Stomach (tissue), 9 donors: ENCODE results near the gene STIP1. TPM values are rescaled to one million over a fixed set of nuclear protein-coding genes. Genes with fewer than 3 reads are reported as not detected.
A peak's percentile ranks its signal among the peaks of the same experiment; 100 is the strongest.

Experiments
- DNase-seq, 2 donors: peaks; one replicate each; pipeline versions ENCODE4 v3.0.0 to v3.0.0-alpha.2; 2013 to 2019
- H3K27ac ChIP-seq, 5 donors: fragments of 200-600 bp in 4 of 5; sonication (generic) in 4 of 5; one replicate each; pipeline ENCODE4 v1.5.1; 2013 to 2019; ENCODE audit warnings: mild to moderate bottlenecking in 1 of 5, moderate library complexity in 1 of 5
- H3K27me3 ChIP-seq, 3 donors: fragments of 200-600 bp; sonication (generic); one replicate each; pipeline ENCODE4 v1.5.1; 2017 to 2019; ENCODE audit warnings: mixed run types in 1 of 3
- H3K36me3 ChIP-seq, 4 donors: fragments of 200-600 bp; sonication (generic); 1 replicate in 3 of 4; 2 replicates in 1 of 4; pipeline ENCODE4 v1.5.1; 2016 to 2019
- H3K4me1 ChIP-seq, 4 donors: fragments of 200-600 bp; sonication (generic); one replicate each; pipeline ENCODE4 v1.5.1; 2016 to 2019
- H3K4me3 ChIP-seq, 4 donors: fragments of 200-600 bp; sonication (generic) in 3 of 4; one replicate each; pipeline ENCODE4 v1.5.1; 2016 to 2019; ENCODE audit warnings: mild to moderate bottlenecking in 1 of 4
- H3K9me3 ChIP-seq, 4 donors: fragments of 200-600 bp; sonication (generic); one replicate each; pipeline ENCODE4 v1.5.1; 2016 to 2019
- CTCF ChIP-seq, 7 experiments: fragments of 450-650 bp in 4 of 7; fragments of 200-600 bp in 3 of 7; sonication (generic) in 3 of 7; IDR thresholded peaks; one replicate each; pipeline ENCODE4 v1.5.1; 2016 to 2019; ENCODE audit warnings: antibody characterized with exemption in 7 of 7, control low read depth in 2 of 7, mild to moderate bottlenecking in 1 of 7
- EP300 ChIP-seq: sonication (generic); formaldehyde crosslinking; IDR thresholded peaks from one replicate; pipeline ENCODE4 v1.6.1; 2017; ENCODE audit warnings: antibody characterized with exemption
- POLR2A ChIP-seq, 4 donors: fragments of 450-650 bp; IDR thresholded peaks; one replicate each; pipeline ENCODE4 v1.6.1; 2016; ENCODE audit warnings: antibody characterized with exemption in 4 of 4, control low read depth in 2 of 4, mild to moderate bottlenecking in 1 of 4, moderate library complexity in 1 of 4
- POLR2AphosphoS5 ChIP-seq, 3 donors: sonication (generic); formaldehyde crosslinking; IDR thresholded peaks; one replicate each; pipeline ENCODE4 v1.6.1; 2016; ENCODE audit warnings: antibody characterized with exemption in 3 of 3
- WGBS, 5 donors: extraction: QIAGEN DNeasy Blood & Tissue Kit in 3 of 5; methylation state at CpG; one replicate each; pipeline versions ENCODE4 v1.1.5 to v1.1.7; 2013 to 2018; 5-methylcytosine and 5-hydroxymethylcytosine counted together
- intact Hi-C: fragments of 100-400 bp; cut with DNase I; formaldehyde crosslinking; loops from one replicate; pipeline ENCODE4 v1.15.1; 2023; ENCODE audit warnings: low total_unique reads
- polyA plus RNA-seq, 3 donors: library from polyadenylated mRNA; stranded (reverse); fragments of 200-250 nt; gene quantifications; one replicate each; pipeline ENCODE4 v1.2.3, GENCODE V29; 2013
- total RNA-seq, 5 donors: library from RNA; depleted of rRNA; stranded (reverse); fragments of >200 nt; gene quantifications; one replicate each; pipeline versions ENCODE4 v1.1.0 to v1.2.3, GENCODE V29; 2014 to 2016
- donor health status: healthy with polysubstance abuse.
- donor health status: Bipolar disorder and iron deficiency.
- donor health status: healthy.

Gene STIP1
- total and polyA plus RNA-seq, 8 donors, result 27.4 to 259 (median 54.7) TPM

DNA sequence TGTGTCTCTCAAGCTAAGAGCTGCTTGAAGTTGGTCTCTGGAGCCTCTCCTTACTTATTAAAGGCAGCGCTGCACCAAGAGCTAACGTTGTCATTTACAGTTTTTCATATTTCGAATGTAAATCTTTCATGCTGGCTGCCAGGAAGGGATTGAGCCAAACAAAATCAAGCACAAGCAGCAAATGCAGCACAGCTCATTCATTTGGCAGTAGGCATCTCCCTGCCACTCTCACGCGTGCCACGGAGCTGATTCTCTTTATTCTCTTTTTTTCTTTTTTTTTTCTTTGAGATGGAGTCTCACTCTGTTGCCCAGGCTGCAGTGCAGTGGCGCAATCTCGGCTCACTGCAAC, 47.0 kb downstream of the STIP1 start:
- H3K27me3 ChIP-seq, result no peaks in the 10 kb centered on the region
- TF ChIP-seq CTCF (IDR thresholded peaks at IDR 0.05) (no peak), POLR2AphosphoS5 (IDR thresholded peaks at IDR 0.05) (no peak), POLR2A (IDR thresholded peaks at IDR 0.05) (no peak), EP300 (no peak)
- no peaks in the 10 kb centered on the region for H3K9me3 ChIP-seq
- WGBS, 5 donors, result 75 to 86% (median 85%) methylated on average over 8 of the region's 8 CpGs
- H3K27ac ChIP-seq, result peak overlapping the region in 2 of 5 donors; percentile 26 to 94
- peaks cover 51 to 88% (median 83%) of the 10 kb centered on the region in 4 donors for H3K4me1 ChIP-seq
- no peak for DNase-seq
- no peak overlapping the region for H3K4me3 ChIP-seq
- peaks cover 5 to 15% (median 9%) of the 10 kb centered on the region in 4 donors for H3K36me3 ChIP-seq
- intact Hi-C loops, result no loop called here

- TF ChIP-seq CTCF (IDR thresholded peaks at IDR 0.05) (no peak), POLR2AphosphoS5 (IDR thresholded peaks at IDR 0.05) (peak in 2 of 3 donors; percentile 48 to 64), POLR2A (IDR thresholded peaks at IDR 0.05) (peak in 1 of 4 donors; percentile 8)
- intact Hi-C loops, result no loop called here
- Histone ChIP-seq H3K36me3 (peaks cover 15 to 26% (median 20%) of the 10 kb centered on the region in 4 donors), H3K27me3 (no peaks in the 10 kb centered on the region), H3K27ac (peak within 1 kb of the TSS; percentile 83 to 92 (median 91)), H3K4me1 (peaks cover 59 to 88% (median 85%) of the 10 kb centered on the region in 4 donors), H3K9me3 (no peaks in the 10 kb centered on the region), H3K4me3 (peak within 1 kb of the TSS; percentile 75 to 88 (median 83))
- DNase-seq, result peak; percentile 81 to 90
- 0 to 12% (median 3%) methylated on average over 2 to 55 of the region's 62 CpGs for WGBS, 5 donors
Observed at GRCh38 chr11:64233913-64234586, 48.1 kb downstream of the STIP1 start, which contains the start of gene VEGFB. VEGFB (plus strand) TSS chr11:64234584; CDS start chr11:64234834, 250 bp downstream.

DNA sequence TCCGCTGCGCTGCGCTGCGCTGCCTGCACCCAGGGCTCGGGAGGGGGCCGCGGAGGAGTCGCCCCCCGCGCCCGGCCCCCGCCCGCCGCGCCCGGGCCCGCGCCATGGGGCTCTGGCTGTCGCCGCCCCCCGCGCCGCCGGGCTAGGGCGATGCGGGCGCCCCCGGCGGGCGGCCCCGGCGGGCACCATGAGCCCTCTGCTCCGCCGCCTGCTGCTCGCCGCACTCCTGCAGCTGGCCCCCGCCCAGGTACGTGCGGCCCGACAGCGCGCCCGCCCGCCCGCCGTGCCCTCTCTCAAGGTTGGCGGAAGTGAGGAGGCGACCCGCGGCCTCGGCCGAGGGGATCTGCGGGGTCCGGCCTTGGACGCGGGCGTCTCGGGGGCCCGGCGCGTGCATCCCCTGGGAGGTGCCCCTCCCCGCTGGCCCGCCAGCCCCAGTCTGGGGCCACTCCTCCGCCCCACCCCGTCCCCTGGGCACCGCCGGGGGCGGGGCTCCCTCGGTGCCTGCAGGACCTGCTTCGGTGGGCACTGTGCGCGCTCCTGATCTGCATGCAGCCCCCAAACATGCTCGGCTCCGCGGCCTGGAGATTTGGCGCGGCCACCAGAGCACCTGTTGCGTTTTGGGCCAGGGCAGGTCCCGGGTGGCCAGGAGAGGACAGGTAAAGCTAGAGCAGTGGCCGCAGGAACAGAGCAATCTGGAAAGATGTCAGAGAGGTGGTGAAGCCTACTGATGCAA, 48.8 kb downstream of the STIP1 start:
- Histone ChIP-seq H3K36me3 (peaks cover 16 to 30% (median 21%) of the 10 kb centered on the region in 4 donors), H3K4me1 (peaks cover 58 to 88% (median 85%) of the 10 kb centered on the region in 4 donors), H3K4me3 (peak overlapping the region; percentile 75 to 88 (median 83)), H3K27me3 (no peaks in the 10 kb centered on the region), H3K9me3 (no peaks in the 10 kb centered on the region), H3K27ac (peak overlapping the region; percentile 83 to 92 (median 91))
- 1 to 17% (median 2%) methylated on average over 1 to 80 of the region's 80 CpGs for WGBS, 5 donors
- DNase-seq, result peak; percentile 60 to 86
- TF ChIP-seq POLR2A (IDR thresholded peaks at IDR 0.05) (no peak), EP300 (no peak), POLR2AphosphoS5 (IDR thresholded peaks at IDR 0.05) (peak in 1 of 3 donors; percentile 41), CTCF (IDR thresholded peaks at IDR 0.05) (no peak)
- intact Hi-C loops, result no loop called here

GRCh38 chr11:64235437-64236161, 49.6 kb downstream of the STIP1 start:
- no peak for TF ChIP-seq POLR2A (IDR thresholded peaks at IDR 0.05)
- no peak for TF ChIP-seq POLR2AphosphoS5 (IDR thresholded peaks at IDR 0.05)
- Histone ChIP-seq H3K27me3 (no peaks in the 10 kb centered on the region), H3K9me3 (no peaks in the 10 kb centered on the region), H3K4me1 (peaks cover 64 to 93% (median 91%) of the 10 kb centered on the region in 4 donors), H3K4me3 (peak overlapping the region; percentile 75 to 88 (median 83)), H3K27ac (peak overlapping the region; percentile 83 to 92 (median 91)), H3K36me3 (peaks cover 16 to 30% (median 21%) of the 10 kb centered on the region in 4 donors)
- DNase-seq, result no peak
- intact Hi-C loops, result no loop called here
- WGBS, 5 donors, result 60 to 77% (median 71%) methylated on average over 10 to 12 of the region's 12 CpGs
